GM18861 (cell line): ENCODE measurements around the gene SEMA6D.

ENCODE experiments used
- ATAC-seq: cut with Tn5 transposase; IDR thresholded peaks from one replicate; pipeline ENCODE4 v1.9.1; 2021; ENCODE audit not compliant: unreplicated experiment

SEMA6D gene

GRCh38 chr15:47820057-47820746 lies 102.9 kb downstream of the SEMA6D start:
- ATAC-seq: no peak

GRCh38 chr15:47820747-47821319 lies 103.5 kb downstream of the SEMA6D start:
- no peak for ATAC-seq

GRCh38 chr15:47822048-47822447 lies 104.7 kb downstream of the SEMA6D start:
- ATAC-seq: no peak
